ENCODE data around the gene ZGLP1.

DNA sequence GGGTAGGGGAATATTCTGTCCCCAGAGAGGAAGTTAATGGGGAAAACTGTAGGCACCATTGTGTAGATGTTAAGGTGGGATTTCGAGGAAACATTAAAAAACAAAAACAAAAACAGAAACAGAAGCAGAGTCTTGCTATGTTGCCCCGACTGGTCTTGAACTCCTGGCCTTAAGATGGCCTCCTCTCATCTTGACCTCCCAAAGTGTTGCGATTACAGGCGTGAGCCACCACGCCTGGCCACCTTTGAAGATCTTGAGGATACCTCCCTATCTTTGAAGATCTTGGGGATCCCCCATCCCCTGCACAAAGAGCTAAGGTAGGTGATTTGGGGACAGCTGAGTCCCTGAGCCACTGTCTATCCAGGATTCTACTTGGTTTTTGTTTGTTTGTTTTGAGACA, 30.4 kb upstream of the ZGLP1 start:
- TF ChIP-seq POLR2A (IDR thresholded peaks at IDR 0.05), result no peak
- TF ChIP-seq, protein P1, sequence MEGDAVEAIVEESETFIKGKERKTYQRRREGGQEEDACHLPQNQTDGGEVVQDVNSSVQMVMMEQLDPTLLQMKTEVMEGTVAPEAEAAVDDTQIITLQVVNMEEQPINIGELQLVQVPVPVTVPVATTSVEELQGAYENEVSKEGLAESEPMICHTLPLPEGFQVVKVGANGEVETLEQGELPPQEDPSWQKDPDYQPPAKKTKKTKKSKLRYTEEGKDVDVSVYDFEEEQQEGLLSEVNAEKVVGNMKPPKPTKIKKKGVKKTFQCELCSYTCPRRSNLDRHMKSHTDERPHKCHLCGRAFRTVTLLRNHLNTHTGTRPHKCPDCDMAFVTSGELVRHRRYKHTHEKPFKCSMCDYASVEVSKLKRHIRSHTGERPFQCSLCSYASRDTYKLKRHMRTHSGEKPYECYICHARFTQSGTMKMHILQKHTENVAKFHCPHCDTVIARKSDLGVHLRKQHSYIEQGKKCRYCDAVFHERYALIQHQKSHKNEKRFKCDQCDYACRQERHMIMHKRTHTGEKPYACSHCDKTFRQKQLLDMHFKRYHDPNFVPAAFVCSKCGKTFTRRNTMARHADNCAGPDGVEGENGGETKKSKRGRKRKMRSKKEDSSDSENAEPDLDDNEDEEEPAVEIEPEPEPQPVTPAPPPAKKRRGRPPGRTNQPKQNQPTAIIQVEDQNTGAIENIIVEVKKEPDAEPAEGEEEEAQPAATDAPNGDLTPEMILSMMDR (IDR thresholded peaks at IDR 0.05), result no peak
